K562 (cell line): ENCODE measurements around the gene CCDC97. TPM values are rescaled to one million over a fixed set of nuclear protein-coding genes. Genes with fewer than 3 reads are reported as not detected.

Experiments used
- CHD7 ChIP-seq: fragments of 200-600 bp; sonication (generic); IDR thresholded peaks from one replicate; pipeline ENCODE4 v1.6.1; 2012; ENCODE audit warnings: mild to moderate bottlenecking, low read depth, low read length, inconsistent platforms
- KAT7 ChIP-seq: sonication (generic); formaldehyde crosslinking; IDR thresholded peaks from 2 replicates; pipeline ENCODE4 v1.8.0; 2022; ENCODE audit warnings: missing genetic modification reagents, mild to moderate bottlenecking, borderline replicate concordance
- NFE2 ChIP-seq: IDR thresholded peaks from 2 replicates; pipeline ENCODE4 v1.6.1; 2014; ENCODE audit warnings: antibody characterized with exemption, low read depth
- NFRKB ChIP-seq: fragments of 450-650 bp; IDR thresholded peaks from 2 replicates; pipeline ENCODE4 v1.6.1; 2016; ENCODE audit warnings: low read depth
- U2AF1 ChIP-seq: fragments of 200-400 bp; formaldehyde crosslinking; optimal IDR thresholded peaks from 2 replicates; pipeline ENCODE3; 2017; ENCODE audit warnings: mild to moderate bottlenecking, low read depth, low read length, moderate library complexity
- ZBTB49 ChIP-seq: sonication (generic); formaldehyde crosslinking; IDR thresholded peaks from 2 replicates; pipeline ENCODE4 v1.8.0; 2022; ENCODE audit warnings: missing genetic modification reagents, mild to moderate bottlenecking, borderline replicate concordance
- polyA plus RNA-seq, 8 experiments: library from polyadenylated mRNA; depleted of rRNA in 4 of 8; stranded (reverse) in 5 of 8; unstranded in 3 of 8; fragments of >200 nt; fragmentation: Nextera tagmentation in 2 of 8; fragmentation: Illumina TruSeq in 1 of 8; extraction: Ambion mirVana in 2 of 8; extraction: Trizol in 1 of 8; gene quantifications; 2 replicates each; pipeline versions ENCODE4 v1.2.1 to v1.2.3, GENCODE V29; 2011 to 2014; ENCODE audit warnings: inconsistent platforms in 1 of 8, missing spikeins in 1 of 8
- total RNA-seq, 7 experiments: library from RNA; depleted of rRNA in 6 of 7; stranded (reverse); fragments of >200 nt in 6 of 7; fragmentation: Illumina TruSeq in 2 of 7; extraction: Trizol in 2 of 7; gene quantifications; 2 replicates each; pipeline versions ENCODE4 v1.2.1 to v1.2.3, GENCODE V29; 2011 to 2021; ENCODE audit warnings: low replicate concordance in 1 of 7

CCDC97 gene
- total and polyA plus RNA-seq, 9 of the 15 experiments (the other 6 are each of a cell fraction or from before 2014, with no cell fraction given) = 0.60 to 16.5 (median 7.0) TPM

GRCh38 chr19:41310033-41310831, at the start of gene CCDC97 (continued):
- peak; percentile 38 for TF ChIP-seq CHD7
- peak; percentile 3; the same call in 1 of the 2 replicates for TF ChIP-seq NFE2
- TF ChIP-seq U2AF1 = no peak
- peak; percentile 99 for TF ChIP-seq KAT7 (CRISPR knock-in tag)
- peak; percentile 65; the same call in 1 of the 2 replicates for TF ChIP-seq NFRKB
- no peak for TF ChIP-seq ZBTB49 (CRISPR knock-in tag)
